ENCODE measurements around the gene STOML1. TPM values are rescaled to one million over a fixed set of nuclear protein-coding genes. Genes with fewer than 3 reads are reported as not detected.

STOML1 gene
- polyA plus RNA-seq, 2 of the 4 experiments (the other 2 are of a cell fraction): 4.3 to 4.9 TPM

GRCh38 chr15:73948982-73949381 lies 43.1 kb downstream of the STOML1 start:
- TF ChIP-seq HOXB5 (CRISPR knock-in tag; IDR thresholded peaks at IDR 0.05) (no peak), ZC3H11A (IDR thresholded peaks at IDR 0.05) (no peak), MYC (IDR thresholded peaks at IDR 0.05; ENCODE audit: borderline replicate concordance, low read length) (no peak), RCOR1 (IDR thresholded peaks at IDR 0.05; ENCODE audit: low read depth, low read length) (no peak), JUN (IDR thresholded peaks at IDR 0.05) (no peak), CHD4 (IDR thresholded peaks at IDR 0.05; ENCODE audit: borderline replicate concordance) (no peak), ELK1 (IDR thresholded peaks at IDR 0.05; ENCODE audit: low read depth, low read length) (no peak), NR3C1 (IDR thresholded peaks at IDR 0.05) (no peak), KDM5A (IDR thresholded peaks at IDR 0.05) (no peak), FOSL2 (IDR thresholded peaks at IDR 0.05) (no peak), FOSL2 (CRISPR knock-in tag; IDR thresholded peaks at IDR 0.05) (no peak), CHD2 (IDR thresholded peaks at IDR 0.05; ENCODE audit: low read length, partially characterized antibody) (no peak)
- FAIRE-seq (no peak), ATAC-seq (no peak), DNase-seq (ENCODE audit: low read depth in 1 of 2, low spot score in 1 of 2) (no peak)
- POLR2A ChIA-PET: no interaction called here
- Histone ChIP-seq H3K9me3 (no peaks in the 10 kb centered on the region), H3K27ac (no peak overlapping the region), H3K4me2 (no peak overlapping the region), H3K4me1 (no peaks in the 10 kb centered on the region), H3K4me3 (no peak overlapping the region)
- 52% methylated on average over 4 of the region's 4 CpGs for WGBS (ENCODE audit: missing lambda C conversion rate)
- CTCF ChIA-PET: interaction anchor here (0.7 to 4.4 kb wide), 9 partner anchors 8 to 104 kb away, joined by 3 to 24 read pairs (median 5); no protein-coding TSS in a partner anchor

GRCh38 chr15:73948396-73948795 lies 43.7 kb downstream of the STOML1 start:
- no peaks in the 10 kb centered on the region for H3K4me1 ChIP-seq
- H3K9me3 ChIP-seq: no peaks in the 10 kb centered on the region
- POLR2A ChIA-PET: no interaction called here
- DNase-seq (ENCODE audit: low read depth in 1 of 2, low spot score in 1 of 2) (no peak), ATAC-seq (no peak), FAIRE-seq (no peak)
- no peak overlapping the region for H3K4me2 ChIP-seq
- H3K4me3 ChIP-seq: no peak overlapping the region
- WGBS (ENCODE audit: missing lambda C conversion rate): 93% methylated on average over 4 of the region's 4 CpGs
- TF ChIP-seq MYC (IDR thresholded peaks at IDR 0.05; ENCODE audit: borderline replicate concordance, low read length) (no peak), EP300 (IDR thresholded peaks at IDR 0.05) (no peak), MAFK (IDR thresholded peaks at IDR 0.05; ENCODE audit: partially characterized antibody) (no peak), HDAC2 (IDR thresholded peaks at IDR 0.05) (no peak), CHD4 (IDR thresholded peaks at IDR 0.05; ENCODE audit: borderline replicate concordance) (no peak), RAD21 (conservative IDR thresholded peaks at IDR 0.05 in 1 of 2, IDR thresholded peaks at IDR 0.05 in 1 of 2) (no peak), MAX (IDR thresholded peaks at IDR 0.05) (no peak), E2F6 (IDR thresholded peaks at IDR 0.05; ENCODE audit: borderline replicate concordance, low read depth) (no peak), CBX2 (IDR thresholded peaks at IDR 0.05; ENCODE audit: borderline replicate concordance, low read depth) (no peak), NPAS2 (CRISPR knock-in tag; IDR thresholded peaks at IDR 0.05; ENCODE audit: borderline replicate concordance) (no peak), CEBPB (IDR thresholded peaks at IDR 0.05) (no peak), KDM1A (IDR thresholded peaks at IDR 0.05; ENCODE audit: low read depth) (no peak)
- TF ChIP-seq, protein P1, sequence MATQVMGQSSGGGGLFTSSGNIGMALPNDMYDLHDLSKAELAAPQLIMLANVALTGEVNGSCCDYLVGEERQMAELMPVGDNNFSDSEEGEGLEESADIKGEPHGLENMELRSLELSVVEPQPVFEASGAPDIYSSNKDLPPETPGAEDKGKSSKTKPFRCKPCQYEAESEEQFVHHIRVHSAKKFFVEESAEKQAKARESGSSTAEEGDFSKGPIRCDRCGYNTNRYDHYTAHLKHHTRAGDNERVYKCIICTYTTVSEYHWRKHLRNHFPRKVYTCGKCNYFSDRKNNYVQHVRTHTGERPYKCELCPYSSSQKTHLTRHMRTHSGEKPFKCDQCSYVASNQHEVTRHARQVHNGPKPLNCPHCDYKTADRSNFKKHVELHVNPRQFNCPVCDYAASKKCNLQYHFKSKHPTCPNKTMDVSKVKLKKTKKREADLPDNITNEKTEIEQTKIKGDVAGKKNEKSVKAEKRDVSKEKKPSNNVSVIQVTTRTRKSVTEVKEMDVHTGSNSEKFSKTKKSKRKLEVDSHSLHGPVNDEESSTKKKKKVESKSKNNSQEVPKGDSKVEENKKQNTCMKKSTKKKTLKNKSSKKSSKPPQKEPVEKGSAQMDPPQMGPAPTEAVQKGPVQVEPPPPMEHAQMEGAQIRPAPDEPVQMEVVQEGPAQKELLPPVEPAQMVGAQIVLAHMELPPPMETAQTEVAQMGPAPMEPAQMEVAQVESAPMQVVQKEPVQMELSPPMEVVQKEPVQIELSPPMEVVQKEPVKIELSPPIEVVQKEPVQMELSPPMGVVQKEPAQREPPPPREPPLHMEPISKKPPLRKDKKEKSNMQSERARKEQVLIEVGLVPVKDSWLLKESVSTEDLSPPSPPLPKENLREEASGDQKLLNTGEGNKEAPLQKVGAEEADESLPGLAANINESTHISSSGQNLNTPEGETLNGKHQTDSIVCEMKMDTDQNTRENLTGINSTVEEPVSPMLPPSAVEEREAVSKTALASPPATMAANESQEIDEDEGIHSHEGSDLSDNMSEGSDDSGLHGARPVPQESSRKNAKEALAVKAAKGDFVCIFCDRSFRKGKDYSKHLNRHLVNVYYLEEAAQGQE (IDR thresholded peaks at IDR 0.05): no peak
- TF ChIP-seq, protein P2, sequence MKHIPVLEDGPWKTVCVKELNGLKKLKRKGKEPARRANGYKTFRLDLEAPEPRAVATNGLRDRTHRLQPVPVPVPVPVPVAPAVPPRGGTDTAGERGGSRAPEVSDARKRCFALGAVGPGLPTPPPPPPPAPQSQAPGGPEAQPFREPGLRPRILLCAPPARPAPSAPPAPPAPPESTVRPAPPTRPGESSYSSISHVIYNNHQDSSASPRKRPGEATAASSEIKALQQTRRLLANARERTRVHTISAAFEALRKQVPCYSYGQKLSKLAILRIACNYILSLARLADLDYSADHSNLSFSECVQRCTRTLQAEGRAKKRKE (CRISPR knock-in tag; IDR thresholded peaks at IDR 0.05; ENCODE audit: low read depth): no peak
- H3K27ac ChIP-seq: no peak overlapping the region
- CTCF ChIA-PET: interaction anchor here (0.9 to 4.4 kb wide), 6 partner anchors 13 to 105 kb away, joined by 3 to 24 read pairs (median 7); no protein-coding TSS in a partner anchor
